ENCODE data around the gene CHIA.

The CHIA gene

DNA sequence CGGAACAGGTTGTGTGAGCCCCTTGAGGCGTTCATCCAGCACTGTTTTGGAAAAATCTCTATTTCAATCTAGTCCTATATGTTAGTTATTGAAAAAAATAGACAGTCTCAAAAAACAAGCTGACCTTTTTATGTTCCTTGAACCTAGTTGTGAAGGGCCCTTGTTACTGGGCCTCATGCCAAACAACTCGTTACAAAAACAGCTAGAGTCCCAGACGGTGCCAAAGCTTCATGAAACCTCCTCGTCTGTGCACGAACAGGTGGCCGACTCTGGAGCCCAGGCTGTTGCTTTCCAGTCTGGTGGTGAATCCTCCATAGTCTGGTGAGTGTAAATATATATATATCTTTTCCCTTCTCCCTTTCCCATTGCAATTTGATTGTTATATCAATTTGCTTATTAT is at the start of gene CHIA:
TSS of gene CHIA (plus strand) at position 222 of the 400 bp plus-strand sequence. CDS start 19,617 bp downstream, outside the sequence.
- FAIRE-seq: no peak

DNA sequence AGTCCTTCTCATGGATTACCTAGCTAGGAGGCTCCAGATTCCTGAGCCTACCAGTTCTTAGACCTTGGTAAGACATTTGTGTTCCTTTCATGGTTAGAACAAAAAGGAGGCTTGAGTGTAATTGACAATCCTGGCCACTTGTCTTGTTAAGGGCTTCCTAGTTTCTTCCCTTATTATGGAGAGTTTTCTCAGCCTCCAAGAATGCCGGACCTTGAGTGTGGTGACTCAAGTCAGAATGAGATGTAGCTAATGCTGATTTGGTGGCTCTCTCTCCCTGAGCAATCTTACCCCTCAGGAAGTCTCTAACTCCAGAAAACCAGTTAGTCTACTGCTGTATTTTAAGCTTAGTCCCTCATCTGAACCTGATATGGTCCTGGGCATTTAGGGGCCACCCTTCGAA is 48.9 kb upstream of the CHIA start:
- no peak for FAIRE-seq

DNA sequence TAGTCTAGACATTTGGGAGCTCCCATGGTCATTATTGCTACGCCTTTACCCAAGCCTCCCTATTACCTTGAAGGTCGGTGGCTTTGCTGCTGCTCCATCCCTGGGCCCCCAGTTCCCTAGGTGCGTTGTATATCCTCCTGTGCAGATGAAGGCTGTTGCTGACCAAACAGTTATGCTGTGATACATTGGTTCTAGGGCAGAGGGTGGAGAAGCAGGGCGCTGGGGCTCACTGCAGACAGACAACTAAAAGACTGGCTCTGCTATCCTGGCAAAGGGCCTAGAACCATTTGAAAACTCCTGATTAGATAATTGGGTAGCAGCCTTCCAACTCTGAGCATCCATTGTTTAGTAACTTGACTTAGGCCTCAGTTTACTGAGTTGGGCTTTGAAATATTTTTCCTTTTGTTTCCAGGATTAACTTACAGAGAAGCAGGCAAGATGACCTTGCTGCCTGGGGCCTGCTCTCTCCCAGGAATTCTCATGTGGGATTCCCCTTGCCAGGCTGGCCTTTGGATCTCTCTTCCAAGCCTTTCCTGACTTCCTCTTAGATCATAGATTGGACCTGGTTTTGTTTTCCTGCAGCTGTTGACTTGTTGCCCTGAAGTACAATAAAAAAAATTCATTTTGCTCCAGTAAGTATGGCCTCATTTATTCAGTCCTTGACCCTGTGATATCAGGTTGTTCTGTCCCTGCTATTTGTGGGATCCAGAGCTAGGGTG is 47.7 kb upstream of the CHIA start:
- FAIRE-seq: no peak

DNA sequence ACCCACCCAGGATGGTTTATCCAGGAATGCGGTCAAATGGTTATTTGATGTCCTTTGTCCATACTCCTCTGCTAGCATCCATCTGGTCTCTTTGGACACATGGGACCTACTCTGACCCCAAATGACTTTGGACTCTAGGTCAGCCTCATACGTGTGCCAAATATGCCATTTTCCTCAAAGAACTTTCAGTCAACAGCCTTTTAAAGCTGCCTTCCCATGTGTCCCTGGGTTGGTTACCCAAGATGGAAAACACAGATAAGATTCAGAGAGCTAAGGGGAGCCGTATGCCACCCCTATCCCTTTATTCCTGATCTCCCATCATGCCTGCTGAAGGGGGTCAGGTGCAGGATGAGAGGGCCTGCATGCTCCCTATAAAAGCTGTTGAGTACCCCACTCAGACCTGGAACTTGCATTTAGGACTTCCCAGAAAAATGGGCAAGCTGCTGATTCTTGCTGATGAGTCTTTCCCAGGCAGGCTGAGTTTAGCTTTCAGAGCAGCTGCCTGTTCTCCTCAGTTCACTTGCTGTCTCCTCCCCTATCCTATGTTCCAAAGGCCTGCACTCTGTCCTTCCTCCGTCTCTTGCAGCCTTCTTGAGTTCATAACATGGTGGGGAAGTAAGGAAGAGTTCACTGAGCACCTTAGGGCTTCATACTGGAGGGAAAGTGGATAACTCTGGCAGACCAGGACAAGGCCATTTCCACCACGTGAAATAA is 43.4 kb upstream of the CHIA start:
- FAIRE-seq: no peak

DNA sequence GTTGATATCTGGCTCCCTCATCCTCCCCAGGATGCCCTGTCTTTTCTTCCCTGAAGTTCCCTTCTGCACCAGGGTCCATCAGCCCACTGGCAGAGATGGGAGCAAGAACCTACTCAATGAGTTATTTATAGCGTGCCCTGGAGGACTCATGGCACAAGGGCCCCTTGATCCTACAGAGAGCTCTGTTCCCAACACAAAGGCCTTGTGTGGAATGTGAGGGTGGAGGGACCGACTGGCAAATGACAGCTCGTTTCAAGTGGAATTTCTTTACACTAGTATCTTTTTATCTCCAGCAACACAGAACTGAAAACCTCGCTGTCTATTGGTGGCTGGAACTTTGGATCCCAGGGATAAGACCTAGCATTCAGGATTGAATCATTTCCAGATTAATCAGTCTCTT is 40.7 kb upstream of the CHIA start:
- no peak for FAIRE-seq

DNA sequence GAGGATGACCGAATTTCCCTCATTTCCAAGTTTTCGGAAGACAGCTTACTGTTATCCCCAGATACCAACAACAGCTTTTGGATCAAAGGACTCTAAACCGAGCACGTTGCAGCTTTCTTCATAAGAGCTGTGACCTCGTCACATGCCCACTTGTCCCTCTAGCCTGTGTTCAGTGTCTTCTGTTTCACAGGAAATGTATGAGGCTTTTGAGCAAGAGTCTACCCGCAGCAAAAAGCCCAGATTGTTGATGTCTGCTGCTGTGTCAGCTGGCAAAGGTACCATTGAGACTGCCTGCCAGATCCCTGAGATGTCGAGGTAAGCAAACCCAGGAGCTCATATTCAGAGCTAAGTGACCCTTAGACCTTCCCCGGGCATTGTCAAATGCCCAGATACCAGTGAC is 39.1 kb upstream of the CHIA start:
- no peak for FAIRE-seq

DNA sequence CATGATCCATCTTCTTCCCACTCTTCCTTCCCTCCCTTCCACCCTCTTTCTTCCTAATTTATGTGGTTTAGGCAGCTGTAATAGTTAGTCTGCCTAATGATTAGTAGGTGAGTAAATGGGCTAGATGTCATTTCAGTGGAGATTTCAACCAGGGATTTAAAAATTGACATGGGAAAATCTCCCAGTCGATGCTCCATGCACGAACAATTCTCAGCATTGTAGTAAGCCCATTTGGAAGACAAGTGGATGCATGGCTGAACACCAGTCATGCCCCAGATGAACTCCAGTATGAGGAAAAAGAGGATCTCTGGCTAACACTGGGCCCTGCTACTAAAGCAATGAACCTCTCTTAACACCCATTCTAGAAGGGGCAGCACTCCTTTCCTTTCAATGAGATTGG is 37.9 kb upstream of the CHIA start:
- no peak for FAIRE-seq

DNA sequence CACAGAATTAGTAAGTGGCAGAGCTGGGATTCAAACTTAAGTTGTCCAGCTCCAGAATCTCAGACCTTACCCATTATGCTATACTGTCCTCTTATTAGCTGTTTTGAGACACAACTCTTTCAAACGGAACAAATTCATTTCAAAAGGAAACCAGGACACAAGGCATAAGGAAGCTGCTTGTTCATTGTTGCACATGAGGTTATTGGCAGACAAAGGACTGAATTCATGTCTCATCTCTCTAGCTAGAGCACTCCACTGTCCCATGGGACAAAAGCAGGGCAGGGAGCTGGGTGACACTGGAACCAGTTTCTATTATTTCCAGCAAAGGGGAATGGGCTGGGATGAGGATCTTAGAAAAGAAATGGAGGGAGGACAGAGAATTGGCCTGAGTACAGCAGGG is 36.8 kb upstream of the CHIA start:
- no peak for FAIRE-seq

DNA sequence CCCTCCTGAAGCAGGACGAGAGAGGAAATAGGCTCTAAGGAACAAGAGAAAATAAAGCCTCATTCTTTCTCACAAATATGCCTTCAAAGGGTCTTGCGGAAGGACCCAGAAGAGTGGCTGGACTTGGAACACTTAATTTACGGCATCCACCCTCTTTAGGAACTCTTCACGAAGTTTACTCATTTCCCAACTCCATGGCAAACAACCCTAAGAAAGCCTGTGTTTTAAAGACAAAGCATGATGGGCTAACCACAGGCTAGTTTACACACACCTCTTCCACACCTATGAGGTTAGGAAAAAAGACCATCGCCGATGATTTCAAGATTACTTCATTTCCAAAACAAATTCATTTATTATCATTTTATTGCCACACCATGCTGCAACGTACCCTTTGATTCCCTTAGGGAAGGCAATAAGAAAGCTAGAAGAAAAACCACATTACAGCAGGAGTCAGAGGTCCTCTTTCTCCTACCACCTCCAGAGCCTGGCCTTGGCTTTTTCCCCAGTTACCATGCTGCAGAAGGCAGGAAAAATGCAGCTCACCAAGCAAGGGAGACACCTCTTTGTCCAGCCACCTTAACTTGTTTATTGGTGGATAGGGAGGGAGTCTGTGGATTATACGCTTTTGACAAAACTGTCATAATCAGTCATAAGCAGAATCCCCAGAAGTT is 33.5 kb upstream of the CHIA start:
- FAIRE-seq: no peak

DNA sequence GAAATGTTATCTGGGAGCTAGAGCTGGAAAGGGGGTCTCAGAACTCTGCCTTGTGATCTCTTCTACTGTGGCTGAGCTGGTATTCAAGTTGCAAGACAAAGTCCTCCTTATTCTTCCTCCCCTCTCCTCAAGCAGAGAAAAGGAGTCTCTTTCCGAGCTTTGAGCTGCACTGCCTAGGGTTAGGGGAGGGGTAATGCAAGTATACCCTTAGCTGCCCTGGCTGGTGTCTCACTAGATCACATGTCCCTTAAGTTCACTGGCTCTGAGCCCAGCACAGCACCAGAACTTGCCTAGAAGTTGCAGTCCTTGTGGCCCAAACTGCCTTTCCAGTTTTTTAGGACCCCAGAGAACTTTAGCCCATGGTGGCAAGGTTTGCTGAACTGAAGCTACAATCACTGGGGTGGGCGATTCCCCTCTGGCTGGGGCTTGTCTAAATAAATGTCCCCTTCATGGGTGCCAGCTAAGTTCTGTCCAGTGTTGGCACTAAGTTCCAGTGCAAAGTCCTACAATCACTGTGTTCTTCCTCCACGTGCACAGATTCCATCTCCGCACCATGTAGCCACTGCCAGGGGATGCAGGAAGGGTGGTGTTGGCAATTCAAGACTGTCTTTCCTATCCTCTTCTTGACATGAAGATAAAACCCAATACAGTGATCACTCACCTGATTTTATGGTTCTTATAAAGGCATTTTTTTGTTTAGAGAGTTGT is 22.7 kb upstream of the CHIA start:
- no peak for FAIRE-seq

DNA sequence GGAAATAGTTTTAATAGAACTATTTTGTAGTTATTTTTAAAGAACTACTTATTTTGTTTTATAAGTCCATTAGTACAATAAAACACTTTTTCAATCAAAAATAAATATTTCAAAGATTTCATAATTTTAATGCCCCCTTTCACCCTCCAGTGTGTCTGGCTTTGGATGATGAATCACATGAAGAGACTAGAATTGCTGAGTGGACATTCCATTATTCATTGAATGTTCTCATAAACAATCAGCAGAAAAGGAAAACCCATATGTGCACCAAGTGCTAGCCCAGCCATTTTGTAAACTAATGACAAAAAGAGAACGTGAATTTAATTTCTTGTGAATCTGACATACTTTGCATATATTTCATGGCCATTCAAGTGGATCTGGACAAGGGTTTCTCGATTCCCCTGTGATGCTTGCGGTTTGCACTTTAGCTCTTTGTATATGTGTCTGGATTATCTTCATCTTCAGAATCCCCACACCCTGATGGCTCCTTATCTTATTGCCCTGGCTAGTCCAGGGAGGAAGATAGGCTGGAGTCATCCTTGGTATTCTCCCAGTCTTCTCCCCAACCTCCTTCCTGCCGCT is 20.7 kb upstream of the CHIA start:
- FAIRE-seq: no peak

DNA sequence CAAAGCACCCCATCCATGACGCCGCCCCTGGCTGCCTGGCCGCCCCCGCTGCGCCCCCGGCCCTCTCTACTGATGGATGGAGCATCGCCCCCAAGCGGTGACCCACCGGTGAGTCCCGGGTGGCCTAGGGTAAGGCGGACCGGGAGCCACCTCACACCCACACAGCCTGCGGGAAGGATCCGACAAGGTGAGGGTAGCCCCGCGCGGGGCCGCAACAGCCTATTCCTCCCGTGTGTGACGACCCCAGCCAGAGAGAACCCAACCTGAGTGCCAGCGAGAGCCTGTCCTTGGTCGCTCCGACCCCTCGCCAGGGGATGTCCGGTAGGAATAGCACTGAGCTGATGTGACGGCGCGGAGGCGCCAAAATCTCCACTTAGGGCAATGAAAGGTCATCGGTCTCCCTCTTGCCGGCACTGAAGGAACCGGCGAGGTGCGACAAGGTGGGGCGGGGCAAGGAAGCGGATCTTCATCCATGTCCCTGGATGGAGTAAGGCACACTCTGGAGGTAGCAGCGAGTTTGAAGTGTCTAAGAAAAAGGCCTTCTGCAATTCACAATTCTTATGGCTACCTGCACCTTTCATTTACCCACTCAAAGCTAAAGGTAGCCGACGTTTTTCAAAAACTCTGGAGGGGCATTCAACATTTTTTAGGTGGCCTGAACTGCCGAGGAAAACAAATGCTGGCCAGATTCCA is 19.7 kb upstream of the CHIA start:
- no peak for FAIRE-seq

DNA sequence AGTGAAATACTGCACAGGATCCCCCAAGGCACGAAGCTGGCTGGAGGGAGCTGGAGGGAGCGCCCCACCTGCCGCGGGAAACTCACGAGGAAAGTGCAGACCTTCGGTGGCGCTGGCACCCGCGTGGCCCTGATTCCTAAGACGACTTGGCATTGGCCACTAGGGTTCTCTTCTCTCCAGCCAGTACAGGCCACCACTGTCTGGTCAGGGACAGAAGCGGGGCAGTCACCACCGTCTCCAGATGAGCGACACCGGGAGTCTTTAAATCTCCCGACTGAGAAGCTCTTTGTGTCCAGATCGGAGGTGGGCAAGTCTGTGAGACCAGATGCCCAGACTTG is 19.2 kb upstream of the CHIA start:
- FAIRE-seq: no peak

DNA sequence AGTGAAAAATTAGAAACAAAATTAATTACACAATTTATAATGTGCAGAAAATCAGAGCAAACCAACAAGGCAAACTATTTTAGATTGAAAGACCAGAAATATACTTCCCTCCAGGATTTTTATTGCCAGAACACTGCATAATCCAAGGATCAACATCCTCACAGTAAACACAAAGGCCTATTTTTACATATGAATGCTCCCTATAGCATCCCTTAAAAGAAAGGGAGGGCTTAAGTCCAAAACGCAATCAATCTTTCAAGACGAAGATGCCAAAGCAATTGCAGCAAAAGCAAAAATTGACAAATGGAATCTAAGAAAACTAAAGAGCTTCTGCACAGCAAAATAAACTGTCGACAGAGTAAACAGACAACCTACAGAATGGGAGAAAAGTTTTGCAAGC is 18.6 kb upstream of the CHIA start:
- FAIRE-seq: no peak

DNA sequence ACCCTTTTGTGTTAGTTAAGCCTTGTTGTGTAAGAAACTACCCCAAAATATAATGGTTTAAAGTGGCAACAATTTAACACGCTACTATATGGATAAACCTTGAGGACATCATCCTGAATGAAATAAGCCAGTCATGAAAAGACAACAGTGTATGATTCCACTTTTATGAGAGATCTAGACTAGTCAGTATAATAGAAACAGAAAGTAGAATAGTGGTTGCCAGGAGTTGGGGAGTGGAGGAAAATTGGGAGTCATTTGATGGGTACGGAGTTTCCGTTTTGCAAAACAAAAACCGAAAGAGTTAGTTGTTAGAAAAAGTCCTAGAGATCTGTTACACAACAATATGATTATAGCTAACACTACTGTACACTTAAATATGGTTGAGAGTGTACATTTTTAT is 16.0 kb upstream of the CHIA start:
- no peak for FAIRE-seq

DNA sequence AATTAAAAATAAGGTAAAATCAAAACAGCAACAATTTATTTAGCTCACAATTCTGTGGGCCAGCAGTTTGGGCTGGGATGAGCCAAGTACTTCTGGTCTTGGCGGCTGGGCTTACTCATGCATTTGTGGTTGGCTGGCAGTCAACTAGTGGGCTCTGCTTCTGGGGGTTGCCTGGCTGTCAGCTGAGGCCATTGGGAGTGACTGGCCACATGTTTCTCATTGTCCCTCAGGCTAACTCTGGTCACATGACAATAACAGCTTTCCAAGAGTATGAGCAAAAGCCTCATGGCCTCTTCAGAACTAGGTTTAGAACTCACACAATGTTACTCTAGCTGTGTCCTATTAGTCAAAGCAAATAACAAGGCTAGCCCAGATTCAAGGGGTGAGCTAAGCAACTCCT is 15.6 kb upstream of the CHIA start:
- FAIRE-seq: no peak

DNA sequence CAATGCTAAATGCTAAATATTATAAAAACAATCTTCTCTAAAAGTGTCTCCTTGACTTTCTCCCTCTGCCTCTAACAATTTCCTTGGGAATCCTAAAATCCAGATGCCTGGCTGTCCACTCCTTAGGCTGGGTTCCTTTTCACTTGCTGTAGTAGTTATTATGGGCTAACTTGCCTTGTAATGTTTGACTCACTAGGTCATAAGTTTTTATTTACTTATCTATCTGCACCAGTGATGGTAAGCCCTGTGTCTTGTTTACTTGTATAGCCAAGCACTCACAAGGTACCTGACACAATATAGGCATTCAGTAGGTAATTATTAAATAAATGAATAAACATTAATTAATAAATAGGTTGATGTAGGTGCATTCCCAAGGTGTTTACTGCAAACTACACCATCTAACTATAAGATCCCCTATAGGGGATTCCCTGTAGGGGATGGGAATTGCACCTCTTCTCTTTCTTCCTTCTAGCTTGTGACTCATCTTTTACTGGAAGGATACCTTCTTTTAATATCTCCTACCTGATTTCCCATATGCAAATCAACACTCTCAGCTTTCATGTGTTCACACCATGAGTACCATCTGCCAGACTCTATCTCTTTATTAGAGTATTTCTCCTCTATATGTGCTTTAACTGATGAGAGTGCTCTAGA is 14.7 kb upstream of the CHIA start:
- no peak for FAIRE-seq

DNA sequence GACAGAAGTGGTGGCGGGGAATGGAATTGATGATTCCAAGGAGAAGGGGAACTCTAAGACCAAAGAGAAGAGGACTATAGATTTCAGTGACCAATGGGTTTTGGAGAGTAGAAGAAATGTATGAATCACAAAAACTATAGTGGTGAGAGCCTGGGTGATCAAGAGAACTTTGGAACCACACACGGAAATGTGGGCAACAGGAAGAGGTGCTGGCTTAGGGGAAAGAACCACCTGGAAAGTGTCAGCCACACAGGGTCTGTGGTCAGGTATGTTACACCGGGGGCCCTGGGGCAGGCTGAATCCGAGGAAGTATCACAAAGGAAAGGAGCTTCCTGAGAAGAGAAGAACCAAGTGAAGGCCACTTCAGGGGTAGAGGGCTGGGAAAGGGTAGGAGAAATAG is 11.5 kb upstream of the CHIA start:
- FAIRE-seq: no peak

DNA sequence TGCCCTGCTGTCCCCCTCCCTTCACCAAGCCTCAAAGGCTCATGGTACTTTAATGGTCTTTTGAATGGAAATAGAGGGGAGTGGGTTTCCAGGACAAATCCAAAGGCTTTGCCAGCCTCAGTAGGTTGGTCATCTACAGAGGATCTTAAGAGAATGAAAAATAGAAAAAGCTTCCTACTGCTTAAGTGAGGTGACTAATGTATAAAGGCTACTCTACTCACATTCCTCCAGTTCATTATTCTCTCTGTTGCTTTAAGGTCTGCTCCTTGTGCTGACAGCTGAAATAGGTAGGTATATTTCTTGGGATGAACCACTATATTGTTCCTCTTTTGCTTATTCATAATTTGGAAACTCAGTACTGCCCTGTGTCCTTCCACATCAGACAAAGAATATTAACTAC is 10.4 kb upstream of the CHIA start:
- no peak for FAIRE-seq

DNA sequence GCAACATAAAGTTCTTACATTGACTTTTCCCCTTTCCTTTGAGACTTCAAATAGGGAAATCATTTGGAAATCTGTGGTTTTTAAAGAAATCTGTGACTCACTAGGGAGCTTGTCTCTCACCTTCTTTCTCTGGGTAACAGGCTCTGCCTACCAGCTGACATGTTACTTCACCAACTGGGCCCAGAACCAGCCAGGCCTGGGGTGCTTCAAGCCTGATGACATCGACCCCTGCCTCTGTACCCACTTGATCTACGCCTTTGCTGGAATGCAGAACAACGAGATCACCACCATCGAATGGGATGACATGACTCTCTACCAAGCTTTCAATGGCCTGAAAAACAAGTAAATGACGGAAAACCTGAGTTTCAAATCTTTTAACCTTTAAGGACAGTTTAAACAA is 9.2 kb upstream of the CHIA start:
- no peak for FAIRE-seq

DNA sequence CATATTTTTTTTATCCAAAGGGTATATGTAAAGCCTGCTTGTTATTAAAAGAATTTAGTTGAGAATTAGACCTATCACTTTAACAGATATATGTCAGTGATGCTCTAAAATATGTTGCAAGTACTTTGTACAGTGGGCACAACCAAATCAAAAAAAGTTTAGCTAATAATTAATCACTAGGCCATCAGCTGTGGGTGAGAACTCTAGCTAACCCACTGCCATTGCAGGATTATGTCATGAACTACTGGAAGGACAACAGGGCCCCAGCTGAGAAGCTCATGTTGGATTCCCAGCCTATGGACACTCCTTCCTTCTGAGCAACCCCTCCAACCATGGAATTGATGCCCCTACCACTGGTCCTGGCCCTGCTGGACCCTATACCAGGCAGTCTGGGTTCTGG is 6.8 kb upstream of the CHIA start:
- FAIRE-seq: no peak

DNA sequence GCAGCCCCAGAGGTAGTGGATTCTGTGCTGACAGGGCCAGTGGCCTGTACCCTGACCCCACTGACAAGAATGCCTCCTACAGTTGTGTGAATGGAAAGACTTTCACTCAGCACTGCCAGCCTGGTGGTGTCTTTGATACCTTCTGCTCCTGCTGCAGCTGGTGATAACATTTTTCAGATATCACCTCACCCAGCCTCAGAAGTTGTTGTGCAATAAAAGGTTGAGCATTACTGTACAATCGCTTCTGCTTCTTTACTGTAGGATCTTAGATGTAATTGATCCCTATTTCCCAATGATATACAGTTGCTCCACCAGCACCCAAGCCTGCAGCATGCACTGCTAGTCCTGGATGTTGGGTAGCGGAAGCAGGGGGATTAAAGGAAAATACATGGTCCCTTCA is 4.8 kb upstream of the CHIA start:
- no peak for FAIRE-seq

Measured in islet of Langerhans (tissue), 1 donor.